Heart left ventricle (tissue), 13 donors: Measurements from ENCODE around the gene IFITM1.

Source experiments
- POLR2A ChIP-seq, 2 donors: fragments of 450-650 bp; IDR thresholded peaks; one replicate each; pipeline ENCODE4 v1.6.1; 2017; ENCODE audit warnings: antibody characterized with exemption in 2 of 2, mild to moderate bottlenecking in 2 of 2, moderate library complexity in 2 of 2
- TF ChIP-seq, protein P1 (sequence below), 12 donors: fragments of 200-600 bp; sonication (generic) in 4 of 12; IDR thresholded peaks; one replicate each; pipeline versions ENCODE4 v1.5.0 to v1.8.0; 2018 to 2022; ENCODE audit warnings: antibody characterized with exemption in 12 of 12, mild to moderate bottlenecking in 5 of 12
- donor health status: ischemic (EF 13 %, LVEDD 7.1; RV severe dilation, severe dysfunction).
- donor health status: DM: no; HTN: yes; CAD: no.
- donor health status: DM: no; HTN: no; CAD: no.
- donor health status: ischemic (EF 25% LVEDD 6.9; RV normal size, moderate dysfunction).
- donor health status: ischemic (EF 25% LVEDD 5.7; RV mildly dilated, moderate dysfunction).
- donor health status: ischemic (EF 35%, LVEDD 5.7; RV mildly dilated, moderate dysfunction).
- donor health status: nonischemic (EF 11% LVEDD 7.7; RV severe dilation, severe dysfunction).
- donor health status: DM: yes; HTN: yes; CAD: no.
- donor health status: PGD.
- donor health status: ischemic (EF 29% LVEDD 5.4; RV normal size, mild dysfunction).
- donor health status: nonischemic (EF 23%, LVEDD 6.1; RV moderate dilation, normal function).

DNA sequence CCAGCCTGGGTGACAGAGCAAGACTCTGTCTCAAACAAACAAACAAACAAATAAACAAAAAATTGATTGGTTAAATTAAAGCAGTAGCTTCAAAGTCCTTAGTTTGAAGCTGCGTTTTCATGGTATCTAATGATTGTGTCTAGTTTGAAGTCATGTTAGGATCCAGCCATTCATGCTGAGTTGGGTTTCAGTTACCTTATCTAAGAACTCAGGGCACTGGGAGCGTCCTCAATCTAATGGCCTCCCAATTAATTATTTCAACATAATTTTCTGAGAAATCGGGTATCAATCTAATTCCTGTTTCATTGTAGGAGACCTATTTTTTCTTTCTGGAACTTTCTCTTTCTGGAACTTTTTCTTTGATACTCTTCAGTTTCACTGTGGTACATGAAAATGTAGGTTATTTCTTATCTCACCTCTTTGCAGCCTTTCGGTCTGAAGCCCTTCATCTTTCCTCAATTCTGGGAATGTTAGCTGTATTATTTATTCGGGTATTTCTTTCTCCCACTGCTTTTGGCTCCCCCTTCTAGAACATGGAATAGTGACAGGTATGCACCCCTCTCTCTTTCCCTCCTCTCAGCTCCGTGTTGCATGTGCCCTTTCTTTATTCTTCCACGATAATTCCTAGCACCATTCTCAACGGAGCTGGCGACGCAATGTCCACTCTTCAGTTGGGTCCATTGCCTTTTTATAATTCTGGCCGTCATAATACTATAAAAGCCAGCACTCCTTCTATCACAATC is 31.2 kb downstream of the IFITM1 start:
- TF ChIP-seq, protein P1, sequence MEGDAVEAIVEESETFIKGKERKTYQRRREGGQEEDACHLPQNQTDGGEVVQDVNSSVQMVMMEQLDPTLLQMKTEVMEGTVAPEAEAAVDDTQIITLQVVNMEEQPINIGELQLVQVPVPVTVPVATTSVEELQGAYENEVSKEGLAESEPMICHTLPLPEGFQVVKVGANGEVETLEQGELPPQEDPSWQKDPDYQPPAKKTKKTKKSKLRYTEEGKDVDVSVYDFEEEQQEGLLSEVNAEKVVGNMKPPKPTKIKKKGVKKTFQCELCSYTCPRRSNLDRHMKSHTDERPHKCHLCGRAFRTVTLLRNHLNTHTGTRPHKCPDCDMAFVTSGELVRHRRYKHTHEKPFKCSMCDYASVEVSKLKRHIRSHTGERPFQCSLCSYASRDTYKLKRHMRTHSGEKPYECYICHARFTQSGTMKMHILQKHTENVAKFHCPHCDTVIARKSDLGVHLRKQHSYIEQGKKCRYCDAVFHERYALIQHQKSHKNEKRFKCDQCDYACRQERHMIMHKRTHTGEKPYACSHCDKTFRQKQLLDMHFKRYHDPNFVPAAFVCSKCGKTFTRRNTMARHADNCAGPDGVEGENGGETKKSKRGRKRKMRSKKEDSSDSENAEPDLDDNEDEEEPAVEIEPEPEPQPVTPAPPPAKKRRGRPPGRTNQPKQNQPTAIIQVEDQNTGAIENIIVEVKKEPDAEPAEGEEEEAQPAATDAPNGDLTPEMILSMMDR (IDR thresholded peaks at IDR 0.05): no peak
- no peak for TF ChIP-seq POLR2A (IDR thresholded peaks at IDR 0.05)
